HG02884 (cell line): ENCODE measurements around the gene DENND1A.

ENCODE experiments used
- ATAC-seq: cut with Tn5 transposase; IDR thresholded peaks from one replicate; pipeline ENCODE4 v1.9.1; 2021; ENCODE audit warnings: mild to moderate bottlenecking, moderate library complexity; ENCODE audit not compliant: unreplicated experiment

The DENND1A gene

GRCh38 chr9:123696476-123696875, 233.4 kb downstream of the DENND1A start:
- ATAC-seq = no peak

- ATAC-seq = no peak
These were observed 234.5 kb downstream of the DENND1A start for GRCh38 chr9:123695386-123695785.

- ATAC-seq = no peak
These were observed 238.1 kb downstream of the DENND1A start for GRCh38 chr9:123691765-123692303.

- ATAC-seq = no peak
These were observed 240.1 kb downstream of the DENND1A start for GRCh38 chr9:123689701-123690428.

- ATAC-seq = no peak
These were observed 242.6 kb downstream of the DENND1A start for GRCh38 chr9:123687246-123687751.

- ATAC-seq = no peak
These were observed 243.1 kb downstream of the DENND1A start for GRCh38 chr9:123686829-123687192.

GRCh38 chr9:123686131-123686828, 243.6 kb downstream of the DENND1A start:
- no peak for ATAC-seq

- ATAC-seq = no peak
These were observed 244.3 kb downstream of the DENND1A start for GRCh38 chr9:123685489-123686083.

- no peak for ATAC-seq
These were observed 245.4 kb downstream of the DENND1A start for GRCh38 chr9:123684393-123685149.

GRCh38 chr9:123682746-123683145, 247.2 kb downstream of the DENND1A start:
- no peak for ATAC-seq

GRCh38 chr9:123680352-123680751, 249.6 kb downstream of the DENND1A start:
- ATAC-seq = no peak

GRCh38 chr9:123679330-123679987, 250.5 kb downstream of the DENND1A start:
- ATAC-seq = peak; percentile 95

GRCh38 chr9:123678878-123679329, 251.0 kb downstream of the DENND1A start:
- no peak for ATAC-seq

- no peak for ATAC-seq
These were observed 251.7 kb downstream of the DENND1A start for GRCh38 chr9:123678038-123678877.

GRCh38 chr9:123676869-123677268, 253.1 kb downstream of the DENND1A start:
- ATAC-seq = no peak

- ATAC-seq = no peak
These were observed 260.6 kb downstream of the DENND1A start for GRCh38 chr9:123669346-123669745.

GRCh38 chr9:123663529-123663928, 266.4 kb downstream of the DENND1A start:
- ATAC-seq = no peak

- ATAC-seq = no peak
These were observed 267.7 kb downstream of the DENND1A start for GRCh38 chr9:123662057-123662776.
